K562 (cell line): ENCODE results near the gene VWA7. TPM values are rescaled to one million over a fixed set of nuclear protein-coding genes. Genes with fewer than 3 reads are reported as not detected.
A peak's percentile ranks its signal among the peaks of the same experiment; 100 is the strongest.

Experiments used
- ATAC-seq: fragments of 200-7000 bp; cut with Tn5 transposase; 3 replicates; pipeline ENCODE4 v1.9.1; 2020; ENCODE audit warnings: moderate library complexity
- BruUV-seq: library from RNA; stranded (reverse); fragments of 400-500 nt; replicated peaks from 2 replicates; lab custom pipeline; 2021; lab: Mats Ljungman, UMichigan
- CTCF ChIA-PET: fragments of 300-600 bp; formaldehyde crosslinking; extraction: SDS; loops from one replicate; lab custom pipeline; 2021; ENCODE audit warnings: low intra/inter-chr PET ratio; lab: Yijun Ruan, JAX
- POLR2A ChIA-PET: fragments of 300-600, 350-650 bp; sonication (Branson Sonifier 250); formaldehyde crosslinking; extraction: SDS; loops from one replicate; lab custom pipeline; 2021; ENCODE audit warnings: antibody characterized with exemption, inconsistent platforms; lab: Yijun Ruan, JAX
- DNase-seq, 4 experiments: peaks; one replicate each; pipeline versions ENCODE4 v3.0.0 to v3.0.0-alpha.2; 2011 to 2018; ENCODE audit warnings: low spot score in 3 of 4, mixed read lengths in 3 of 4; ENCODE audit errors: extremely low read depth in 1 of 4
- FAIRE-seq: peaks from 2 replicates; lab custom pipeline; 2011; peaks lifted over from hg19 to GRCh38; lab: Jason Lieb, UNC
- H2AFZ ChIP-seq: 2 replicates; pipeline ENCODE4 v1.6.0; 2011; ENCODE audit warnings: low read depth, low read length, control low read depth, inconsistent platforms
- H3K27ac ChIP-seq: fragments of 200-600 bp; 3 replicates; pipeline ENCODE4 v1.8.0; 2011; ENCODE audit warnings: low read depth, mild to moderate bottlenecking, control low read depth, inconsistent platforms, low read length, moderate library complexity, mixed read lengths; ENCODE audit errors: extremely low read depth
- H3K27me3 ChIP-seq, 2 experiments: fragments of 300-600 bp in 1 of 2; 2 replicates in 1 of 2; 3 replicates in 1 of 2; pipeline versions ENCODE4 v1.6.0 to v1.8.0; 2011; ENCODE audit warnings: inconsistent platforms in 2 of 2, low read length in 2 of 2, mild to moderate bottlenecking in 1 of 2, mixed read lengths in 1 of 2, moderate library complexity in 1 of 2; ENCODE audit not compliant: control insufficient read depth in 2 of 2, insufficient read depth in 2 of 2
- H3K36me3 ChIP-seq: fragments of 300-600 bp; 3 replicates; pipeline ENCODE4 v1.8.0; 2011; ENCODE audit warnings: mild to moderate bottlenecking, low read length, inconsistent platforms; ENCODE audit not compliant: control insufficient read depth, insufficient read depth
- H3K4me1 ChIP-seq, 2 experiments: fragments of 200-600 bp in 1 of 2; replicated peaks in 1 of 2; 2 replicates in 1 of 2; 3 replicates in 1 of 2; pipeline versions ENCODE4 v1.5.1 to v1.8.0; 2011; ENCODE audit warnings: inconsistent platforms in 2 of 2, low read length in 2 of 2, mild to moderate bottlenecking in 1 of 2, mixed read lengths in 1 of 2, moderate library complexity in 1 of 2; ENCODE audit not compliant: control insufficient read depth in 2 of 2, insufficient read depth in 2 of 2
- H3K4me2 ChIP-seq: 2 replicates; pipeline ENCODE4 v1.6.1; 2011; ENCODE audit warnings: low read length, control low read depth, inconsistent platforms, mixed read lengths; ENCODE audit not compliant: insufficient read depth
- H3K4me3 ChIP-seq: fragments of 200-600 bp; sonication (generic), shearing (Covaris generic); 2 replicates; pipeline ENCODE4 v1.5.1; 2016; ENCODE audit warnings: control low read depth, inconsistent platforms
- H3K79me2 ChIP-seq: fragments of 200-600 bp; 3 replicates; pipeline ENCODE4 v1.8.0; 2011; ENCODE audit warnings: low read length, inconsistent platforms; ENCODE audit not compliant: control insufficient read depth, insufficient read depth
- H3K9ac ChIP-seq, 2 experiments: 2 replicates each; pipeline versions ENCODE4 v1.6.0 to v1.6.1; 2011; ENCODE audit warnings: low read depth in 2 of 2, low read length in 2 of 2, control low read depth in 1 of 2, inconsistent platforms in 1 of 2, mild to moderate bottlenecking in 1 of 2, mixed read lengths in 1 of 2; ENCODE audit not compliant: insufficient read depth in 1 of 2
- H3K9me1 ChIP-seq: one replicate; pipeline ENCODE4 v1.6.0; 2011; ENCODE audit warnings: inconsistent platforms, mild to moderate bottlenecking, low read length, moderate library complexity; ENCODE audit not compliant: control insufficient read depth, insufficient read depth
- H3K9me3 ChIP-seq: replicated peaks from 2 replicates; pipeline ENCODE4 v1.5.1; 2011; ENCODE audit warnings: low read depth, low read length, inconsistent platforms; ENCODE audit not compliant: control insufficient read depth, insufficient read depth
- H4K20me1 ChIP-seq: replicated peaks from 2 replicates; pipeline ENCODE4 v1.6.1; 2011; ENCODE audit warnings: low read length, inconsistent platforms, mixed read lengths; ENCODE audit not compliant: control insufficient read depth, insufficient read depth
- ARID4B ChIP-seq: sonication (generic); formaldehyde crosslinking; IDR thresholded peaks from 2 replicates; pipeline ENCODE4 v1.8.0; 2022; ENCODE audit warnings: mild to moderate bottlenecking, missing genetic modification reagents
- ATF3 ChIP-seq, 2 experiments: fragments of 450-650 bp in 1 of 2; sonication (generic) in 1 of 2; formaldehyde crosslinking in 1 of 2; IDR thresholded peaks in 1 of 2; conservative IDR thresholded peaks in 1 of 2; 2 replicates each; pipeline versions ENCODE4 v1.6.1 to v1.8.1; 2016 to 2023; ENCODE audit warnings: mild to moderate bottlenecking in 2 of 2, moderate library complexity in 2 of 2, inconsistent platforms in 1 of 2, missing genetic modification reagents in 1 of 2
- E2F3 ChIP-seq: fragments of 250-450 bp; sonication (Bioruptor Pico); IDR thresholded peaks from 2 replicates; pipeline ENCODE4 v1.4.0; 2020; ENCODE audit warnings: mild to moderate bottlenecking
- EP300 ChIP-seq: IDR thresholded peaks from 2 replicates; pipeline ENCODE4 v1.6.1; 2012; ENCODE audit warnings: low read length, improper control_type of control experiment
- ETS2 ChIP-seq: IDR thresholded peaks from 2 replicates; pipeline ENCODE4 v1.6.1; 2016; ENCODE audit warnings: borderline replicate concordance, missing genetic modification characterization, mild to moderate bottlenecking, moderate library complexity, missing compliant biosample characterization; ENCODE audit not compliant: poor library complexity, severe bottlenecking
- HDAC8 ChIP-seq: fragments of 450-650 bp; IDR thresholded peaks from 2 replicates; pipeline ENCODE4 v1.6.1; 2016; ENCODE audit warnings: mild to moderate bottlenecking, missing genetic modification characterization, moderate library complexity, missing compliant biosample characterization
- IFI16 ChIP-seq: fragments of 250-450 bp; sonication (Bioruptor Pico); IDR thresholded peaks from 2 replicates; pipeline ENCODE4 v2.1.2; 2022; ENCODE audit warnings: mild to moderate bottlenecking, inconsistent platforms
- KLF10 ChIP-seq: fragments of 250-450 bp; sonication (Bioruptor Pico); IDR thresholded peaks from 2 replicates; pipeline ENCODE4 v1.6.1; 2021; ENCODE audit warnings: matching md5 sums
- LARP7 ChIP-seq: fragments of 450-650 bp; IDR thresholded peaks from 2 replicates; pipeline ENCODE4 v1.6.1; 2016
- NR2C1 ChIP-seq, 2 experiments: fragments of 450-650 bp; IDR thresholded peaks; 2 replicates each; pipeline ENCODE4 v1.6.1; 2017; ENCODE audit warnings: mild to moderate bottlenecking in 2 of 2, antibody characterized with exemption in 1 of 2, inconsistent platforms in 1 of 2, missing compliant biosample characterization in 1 of 2, missing genetic modification characterization in 1 of 2
- PKNOX1 ChIP-seq: fragments of 450-650 bp; IDR thresholded peaks from 2 replicates; pipeline ENCODE4 v1.6.1; 2016
- SMARCA4 ChIP-seq: fragments of 450-650 bp; IDR thresholded peaks from 2 replicates; pipeline ENCODE4 v1.6.1; 2016
- SRSF7 ChIP-seq: fragments of 200-400 bp; formaldehyde crosslinking; optimal IDR thresholded peaks from 2 replicates; pipeline ENCODE3; 2017; ENCODE audit warnings: mild to moderate bottlenecking, low read depth, low read length
- ZNF282 ChIP-seq: sonication (generic); formaldehyde crosslinking; IDR thresholded peaks from 2 replicates; pipeline ENCODE4 v1.8.1; 2023; ENCODE audit warnings: missing genetic modification reagents
- ZNF316 ChIP-seq: fragments of 450-650 bp; IDR thresholded peaks from 2 replicates; pipeline ENCODE4 v1.6.1; 2016
- WGBS: fragments of 100-300 bp; shearing (Covaris generic); methylation state at CpG from one replicate; pipeline ENCODE4 v1.1.6; 2016; ENCODE audit warnings: low coverage, mixed read lengths; ENCODE audit not compliant: insufficient coverage; ENCODE audit errors: missing lambda C conversion rate; 5-methylcytosine and 5-hydroxymethylcytosine counted together
- in situ Hi-C: fragments of 300-500 bp; cut with MboI; formaldehyde crosslinking; loops from 4 replicates; pipeline ENCODE4 v1.15.0; 2018; ENCODE audit warnings: inconsistent platforms, mixed read lengths
- intact Hi-C: fragments of 100-400 bp; cut with micrococcal nuclease; formaldehyde crosslinking; loops from 2 replicates; pipeline ENCODE4 v1.14.2; 2022
- polyA plus RNA-seq, 8 experiments: library from polyadenylated mRNA; depleted of rRNA in 4 of 8; stranded (reverse) in 5 of 8; unstranded in 3 of 8; fragments of >200 nt; fragmentation: Nextera tagmentation in 2 of 8; fragmentation: Illumina TruSeq in 1 of 8; extraction: Ambion mirVana in 2 of 8; extraction: Trizol in 1 of 8; gene quantifications; 2 replicates each; pipeline versions ENCODE4 v1.2.1 to v1.2.3, GENCODE V29; 2011 to 2014; ENCODE audit warnings: inconsistent platforms in 1 of 8, missing spikeins in 1 of 8
- total RNA-seq, 7 experiments: library from RNA; depleted of rRNA in 6 of 7; stranded (reverse); fragments of >200 nt in 6 of 7; fragmentation: Illumina TruSeq in 2 of 7; extraction: Trizol in 2 of 7; gene quantifications; 2 replicates each; pipeline versions ENCODE4 v1.2.1 to v1.2.3, GENCODE V29; 2011 to 2021; ENCODE audit warnings: low replicate concordance in 1 of 7

VWA7 gene
- total and polyA plus RNA-seq, 9 of the 15 experiments (the other 6 are each of a cell fraction or from before 2014, with no cell fraction given) = 0.18 to 2.9 (median 0.95) TPM

- Histone ChIP-seq H3K9me3 (no peaks in the 10 kb centered on the region), H3K27me3 (no peaks in the 10 kb centered on the region), H3K9ac (peak overlapping the region; percentile 38 to 82), H3K4me3 (no peak overlapping the region), H2AFZ (peak overlapping the region; percentile 71), H3K36me3 (peaks cover 55% of the 10 kb centered on the region), H3K9me1 (peaks cover 5% of the 10 kb centered on the region), H3K4me1 (peaks cover 44 to 69% of the 10 kb centered on the region in 2 experiments), H3K4me2 (peak overlapping the region; percentile 37), H4K20me1 (no peaks in the 10 kb centered on the region), H3K27ac (peak overlapping the region; percentile 64), H3K79me2 (peaks cover 25% of the 10 kb centered on the region)
- CTCF ChIA-PET = interaction anchor here (2.0 kb wide), 1 partner anchor 42 kb away, joined by 18 read pairs; no protein-coding TSS in a partner anchor
- no TSS peak for BruUV-seq
- POLR2A ChIA-PET = interaction anchor here (0.5 to 15.0 kb wide), 23 partner anchors 7 to 376 kb away, joined by 3 to 236 read pairs (median 3); partner anchors contain the start of genes ABHD16A, BAG6, C6orf47 and CLIC1
- in situ Hi-C loops (no loop called here), intact Hi-C loops (loop anchor here (2.0 kb wide), 1 partner anchor 99 kb away; the partner anchor contains the start of gene HSPA1B)
- no peak for ATAC-seq
- WGBS = 94% methylated on average over 39 of the region's 41 CpGs
- no peak for DNase-seq
- peak; percentile 82 for FAIRE-seq
- TF ChIP-seq NR2C1 (IDR thresholded peaks at IDR 0.05) (no peak), NR2C1 (tag; IDR thresholded peaks at IDR 0.05) (no peak), EP300 (no peak), LARP7 (no peak), SMARCA4 (0 out of 2 replicates have a peak, but pooled peaks have one; percentile 7), ARID4B (CRISPR knock-in tag) (0 out of 2 replicates have a peak, but pooled peaks have one; percentile 37), PKNOX1 (no peak), ZNF316 (peak; percentile 67), ETS2 (tag) (no peak), ZNF282 (CRISPR knock-in tag) (no peak), SRSF7 (no peak), ATF3 (IDR thresholded peaks at IDR 0.05) (no peak), ATF3 (CRISPR knock-in tag; conservative IDR thresholded peaks at IDR 0.05) (no peak), IFI16 (CRISPR knock-in tag) (no peak), E2F3 (CRISPR knock-in tag) (no peak), HDAC8 (tag) (no peak), KLF10 (CRISPR knock-in tag) (no peak)
These were observed 49.1 kb downstream of the VWA7 start for GRCh38 chr6:31727717-31728671.
